HepG2 (cell line): Measurements from ENCODE around the gene COL4A2. TPM values are rescaled to one million over a fixed set of nuclear protein-coding genes. Genes with fewer than 3 reads are reported as not detected.

ENCODE experiments used
- ARID4A ChIP-seq: sonication (generic); formaldehyde crosslinking; IDR thresholded peaks from 2 replicates; pipeline ENCODE4 v1.5.0; 2020; ENCODE audit warnings: mild to moderate bottlenecking, missing genetic modification reagents, borderline replicate concordance
- CREM ChIP-seq, 2 experiments: sonication (generic) in 1 of 2; formaldehyde crosslinking in 1 of 2; IDR thresholded peaks; 2 replicates each; pipeline versions ENCODE4 v1.4.0 to v1.6.1; 2016 to 2020; ENCODE audit warnings: antibody characterized with exemption in 1 of 2, mild to moderate bottlenecking in 1 of 2, missing genetic modification reagents in 1 of 2
- ETS1 ChIP-seq: sonication (generic); formaldehyde crosslinking; IDR thresholded peaks from 2 replicates; pipeline ENCODE4 v1.4.0; 2020; ENCODE audit warnings: missing genetic modification reagents
- FOSL2 ChIP-seq: sonication (generic); formaldehyde crosslinking; IDR thresholded peaks from 2 replicates; pipeline ENCODE4 v1.4.0; 2020; ENCODE audit warnings: missing genetic modification reagents
- MYPOP ChIP-seq: sonication (generic); formaldehyde crosslinking; IDR thresholded peaks from 2 replicates; pipeline ENCODE4 v1.8.1; 2023; ENCODE audit warnings: mild to moderate bottlenecking, moderate library complexity, missing genetic modification reagents
- NAIF1 ChIP-seq: sonication (generic); formaldehyde crosslinking; IDR thresholded peaks from 2 replicates; pipeline ENCODE4 v1.5.0; 2020; ENCODE audit warnings: mild to moderate bottlenecking, missing genetic modification reagents, borderline replicate concordance
- PBX2 ChIP-seq: IDR thresholded peaks from 2 replicates; pipeline ENCODE4 v1.6.1; 2016; ENCODE audit warnings: control low read depth
- RAD21 ChIP-seq: fragments of 450-650 bp; formaldehyde crosslinking; IDR thresholded peaks from 2 replicates; pipeline ENCODE4 v1.5.0; 2020; ENCODE audit warnings: mild to moderate bottlenecking
- RAD51 ChIP-seq: fragments of 450-650 bp; IDR thresholded peaks from 2 replicates; pipeline ENCODE4 v1.6.1; 2016; ENCODE audit warnings: borderline replicate concordance
- RFXAP ChIP-seq: sonication (generic); formaldehyde crosslinking; IDR thresholded peaks from 2 replicates; pipeline ENCODE4 v1.4.0; 2020; ENCODE audit warnings: missing genetic modification reagents, borderline replicate concordance
- SALL2 ChIP-seq: sonication (generic); formaldehyde crosslinking; IDR thresholded peaks from 2 replicates; pipeline ENCODE4 v1.8.1; 2023; ENCODE audit warnings: mild to moderate bottlenecking, missing genetic modification reagents, inconsistent platforms
- SRSF4 ChIP-seq: fragments of 200-400 bp; formaldehyde crosslinking; IDR thresholded peaks from one replicate; pipeline ENCODE4 v1.6.1; 2018; ENCODE audit warnings: mild to moderate bottlenecking, low read depth, low read length, moderate library complexity; ENCODE audit not compliant: poor library complexity, severe bottlenecking
- SUZ12 ChIP-seq: fragments of 150-350 bp; IDR thresholded peaks from 2 replicates; pipeline ENCODE4 v1.6.1; 2014; ENCODE audit warnings: low read depth, low read length
- ZBTB7A ChIP-seq: sonication (generic); formaldehyde crosslinking; IDR thresholded peaks from 2 replicates; pipeline ENCODE4 v1.8.0; 2022; ENCODE audit warnings: mild to moderate bottlenecking, missing genetic modification reagents
- ZFAT ChIP-seq: sonication (generic); formaldehyde crosslinking; conservative IDR thresholded peaks from 2 replicates; pipeline ENCODE4 v1.8.1; 2023; ENCODE audit warnings: missing genetic modification reagents, inconsistent platforms
- ZNF207 ChIP-seq: fragments of 450-650 bp; IDR thresholded peaks from 2 replicates; pipeline ENCODE4 v1.6.1; 2016; ENCODE audit warnings: antibody characterized with exemption, borderline replicate concordance
- ZNF251 ChIP-seq: sonication (generic); formaldehyde crosslinking; IDR thresholded peaks from 2 replicates; pipeline ENCODE4 v1.9.0; 2021; ENCODE audit warnings: mild to moderate bottlenecking, missing genetic modification reagents
- ZNF766 ChIP-seq: sonication (generic); formaldehyde crosslinking; IDR thresholded peaks from 2 replicates; pipeline ENCODE4 v1.5.0; 2020; ENCODE audit warnings: missing genetic modification reagents, borderline replicate concordance
- ZNF770 ChIP-seq: sonication (generic); formaldehyde crosslinking; IDR thresholded peaks from 2 replicates; pipeline ENCODE4 v1.5.0; 2020; ENCODE audit warnings: mild to moderate bottlenecking, missing genetic modification reagents
- ZNF777 ChIP-seq: sonication (generic); formaldehyde crosslinking; IDR thresholded peaks from 2 replicates; pipeline ENCODE4 v1.4.0; 2020; ENCODE audit warnings: missing genetic modification reagents
- polyA plus RNA-seq, 8 experiments: library from polyadenylated mRNA; depleted of rRNA in 3 of 8; stranded (reverse) in 7 of 8; unstranded in 1 of 8; fragments of >200 nt; fragmentation: Illumina TruSeq in 4 of 8; extraction: Trizol in 4 of 8; gene quantifications; 2 replicates each; pipeline versions ENCODE4 v1.2.1 to v1.2.3, GENCODE V29; 2011 to 2016; ENCODE audit warnings: low read depth in 4 of 8, missing spikeins in 1 of 8, mixed read lengths in 1 of 8; ENCODE audit not compliant: insufficient read depth in 1 of 8
- total RNA-seq, 5 experiments: library from RNA; depleted of rRNA; stranded (reverse); fragments of >200 nt; fragmentation: Illumina TruSeq; extraction: Trizol; gene quantifications; 2 replicates each; pipeline ENCODE4 v1.2.3, GENCODE V29; 2016; ENCODE audit warnings: low read depth in 1 of 5

Gene COL4A2
- total and polyA plus RNA-seq, 2 of the 13 experiments (the other 11 are each of a cell fraction or from before 2014, with no cell fraction given): 0.22 to 1.9 TPM

- TF ChIP-seq ZFAT (CRISPR knock-in tag): no peak
- TF ChIP-seq ARID4A: no peak
- no peak for TF ChIP-seq NAIF1 (CRISPR knock-in tag)
- peak; percentile 68 for TF ChIP-seq RAD21 (CRISPR knock-in tag)
- no peak for TF ChIP-seq ZNF251 (CRISPR knock-in tag)
- no peak for TF ChIP-seq SUZ12
- TF ChIP-seq ZNF770 (CRISPR knock-in tag): no peak
- TF ChIP-seq ETS1: no peak
- TF ChIP-seq MYPOP (CRISPR knock-in tag): no peak
- TF ChIP-seq SRSF4: no peak
- no peak for TF ChIP-seq ZBTB7A (CRISPR knock-in tag)
- TF ChIP-seq PBX2 (CRISPR knock-in tag): no peak
- no peak for TF ChIP-seq RAD51
- 0 out of 2 replicates have a peak, but pooled peaks have one; percentile 16 for TF ChIP-seq CREM (IDR thresholded peaks at IDR 0.05)
- TF ChIP-seq CREM (CRISPR knock-in tag; IDR thresholded peaks at IDR 0.05): no peak
- no peak for TF ChIP-seq ZNF777
- no peak for TF ChIP-seq SALL2 (CRISPR knock-in tag)
- TF ChIP-seq RFXAP (CRISPR knock-in tag): no peak
- TF ChIP-seq ZNF766 (CRISPR knock-in tag): no peak
- no peak for TF ChIP-seq ZNF207
- peak; percentile 44; the same call in 1 of the 2 replicates for TF ChIP-seq FOSL2 (CRISPR knock-in tag)
Observed at GRCh38 chr13:110412132-110412914, 105.2 kb downstream of the COL4A2 start (continued).
